Activated CD8-positive, alpha-beta T cell treated with anti-CD3 and anti-CD28 coated beads for 36 hours (primary cell): ENCODE measurements around the gene CTDSPL2. TPM values are rescaled to one million over a fixed set of nuclear protein-coding genes. Genes with fewer than 3 reads are reported as not detected.

Experiments
- ATAC-seq: fragments of 200-7000 bp; cut with Tn5 transposase; one replicate; pipeline ENCODE4 v1.10.0; 2021; ENCODE audit warnings: mild to moderate bottlenecking, moderate library complexity
- CTCF ChIA-PET: fragments of 350-600 bp; sonication (Branson Sonifier 250); formaldehyde crosslinking; loops from one replicate; lab custom pipeline; 2021; ENCODE audit warnings: antibody characterized with exemption; lab: Charles Lee
- POLR2A ChIA-PET: fragments of 350-600 bp; sonication (Branson Sonifier 250); formaldehyde crosslinking; loops from one replicate; lab custom pipeline; 2021; ENCODE audit warnings: antibody characterized with exemption; lab: Charles Lee
- DNase-seq: peaks from one replicate; pipeline ENCODE4 v3.0.0-alpha.2; 2020
- H3K27ac Mint-ChIP-seq: one replicate; pipeline ENCODE4 v1.8.0; 2021; ENCODE audit warnings: mild to moderate bottlenecking, mixed read lengths
- H3K27me3 Mint-ChIP-seq: one replicate; pipeline ENCODE4 v1.8.0; 2021; ENCODE audit warnings: mixed read lengths
- H3K36me3 Mint-ChIP-seq: one replicate; pipeline ENCODE4 v1.8.0; 2021; ENCODE audit warnings: low read depth, mixed read lengths
- H3K4me1 Mint-ChIP-seq: one replicate; pipeline ENCODE4 v1.8.0; 2021; ENCODE audit warnings: low read depth, mixed read lengths
- H3K4me3 Mint-ChIP-seq: one replicate; pipeline ENCODE4 v1.8.0; 2021; ENCODE audit warnings: mild to moderate bottlenecking, moderate library complexity, mixed read lengths
- H3K9me3 Mint-ChIP-seq: one replicate; pipeline ENCODE4 v1.8.0; 2021; ENCODE audit warnings: mixed read lengths
- intact Hi-C: fragments of 100-400 bp; cut with micrococcal nuclease; formaldehyde crosslinking; loops from one replicate; pipeline ENCODE4 v1.10.0; 2022
- total RNA-seq, 2 experiments: library from RNA; stranded (reverse); gene quantifications; one replicate each; pipeline ENCODE4 v1.2.3, GENCODE V29; 2021
- TF ChIP-seq, protein P1 (sequence below): fragments of 200-600 bp; IDR thresholded peaks from one replicate; pipeline ENCODE4 v1.8.0; 2022; ENCODE audit warnings: antibody characterized with exemption, mild to moderate bottlenecking

The CTDSPL2 gene
- total RNA-seq, 2 experiments from 2014 or later: 74.3 to 75.1 TPM

DNA sequence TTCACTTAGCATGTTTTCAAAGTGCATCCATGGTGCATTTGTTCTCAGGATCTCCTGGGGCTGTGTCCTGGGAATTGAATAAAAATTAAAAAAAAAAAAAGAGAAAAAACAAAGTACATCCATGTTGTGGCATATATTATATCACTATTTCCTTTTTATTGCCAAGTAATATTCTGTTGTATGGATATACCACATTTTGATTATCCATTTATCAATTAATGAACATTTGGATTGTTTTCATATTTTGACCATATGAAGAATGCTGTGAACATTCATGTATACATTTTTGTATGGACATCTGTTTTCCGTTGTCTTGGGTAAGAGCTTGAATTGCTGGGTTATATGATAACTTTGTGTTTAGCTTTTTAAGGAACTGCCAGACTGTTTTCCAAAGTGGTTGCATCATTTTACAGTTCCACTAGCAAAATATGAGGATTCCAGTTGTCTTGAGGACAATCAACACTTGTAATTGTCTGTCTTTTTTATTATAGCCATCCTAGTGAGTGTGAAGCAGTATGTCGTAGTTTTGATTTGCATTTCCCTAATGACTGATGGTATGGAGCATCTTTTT, 44.5 kb downstream of the CTDSPL2 start:
- Mint-ChIP-seq H3K36me3 (peaks cover 24% of the 10 kb centered on the region), H3K27me3 (no peaks in the 10 kb centered on the region), H3K9me3 (no peaks in the 10 kb centered on the region), H3K4me3 (no peak overlapping the region), H3K4me1 (peaks cover 19% of the 10 kb centered on the region), H3K27ac (no peak overlapping the region)
- DNase-seq: no peak
- TF ChIP-seq, protein P1, sequence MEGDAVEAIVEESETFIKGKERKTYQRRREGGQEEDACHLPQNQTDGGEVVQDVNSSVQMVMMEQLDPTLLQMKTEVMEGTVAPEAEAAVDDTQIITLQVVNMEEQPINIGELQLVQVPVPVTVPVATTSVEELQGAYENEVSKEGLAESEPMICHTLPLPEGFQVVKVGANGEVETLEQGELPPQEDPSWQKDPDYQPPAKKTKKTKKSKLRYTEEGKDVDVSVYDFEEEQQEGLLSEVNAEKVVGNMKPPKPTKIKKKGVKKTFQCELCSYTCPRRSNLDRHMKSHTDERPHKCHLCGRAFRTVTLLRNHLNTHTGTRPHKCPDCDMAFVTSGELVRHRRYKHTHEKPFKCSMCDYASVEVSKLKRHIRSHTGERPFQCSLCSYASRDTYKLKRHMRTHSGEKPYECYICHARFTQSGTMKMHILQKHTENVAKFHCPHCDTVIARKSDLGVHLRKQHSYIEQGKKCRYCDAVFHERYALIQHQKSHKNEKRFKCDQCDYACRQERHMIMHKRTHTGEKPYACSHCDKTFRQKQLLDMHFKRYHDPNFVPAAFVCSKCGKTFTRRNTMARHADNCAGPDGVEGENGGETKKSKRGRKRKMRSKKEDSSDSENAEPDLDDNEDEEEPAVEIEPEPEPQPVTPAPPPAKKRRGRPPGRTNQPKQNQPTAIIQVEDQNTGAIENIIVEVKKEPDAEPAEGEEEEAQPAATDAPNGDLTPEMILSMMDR: no peak
- intact Hi-C loops: no loop called here
- CTCF ChIA-PET: interaction anchor here (1.4 to 1.5 kb wide), 2 partner anchors 15 to 61 kb away, joined by 3 read pairs; no protein-coding TSS in a partner anchor
- ATAC-seq: no peak
- POLR2A ChIA-PET: interaction anchor here (1.1 to 2.2 kb wide), 3 partner anchors 9 to 45 kb away, joined by 3 to 7 read pairs (median 3); no protein-coding TSS in a partner anchor

DNA sequence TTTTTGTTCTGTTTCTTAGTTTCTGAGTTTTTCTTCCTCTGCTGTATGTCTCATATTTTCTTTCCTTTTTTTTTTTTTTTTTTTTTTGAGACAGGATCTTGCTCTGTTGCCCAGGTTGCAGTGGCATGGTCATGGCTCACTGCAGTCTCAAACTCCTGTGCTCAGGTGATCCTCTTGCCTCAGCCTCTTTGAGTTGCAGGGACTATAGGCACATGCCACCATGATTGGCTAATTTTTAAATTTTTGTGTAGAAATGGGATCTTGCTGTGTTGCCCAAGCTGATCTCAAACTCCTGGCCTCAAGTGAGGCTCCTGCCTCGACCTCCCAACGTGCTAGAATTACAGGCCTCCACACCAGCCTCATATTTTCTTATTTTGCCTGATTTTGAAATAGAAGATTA, 51.9 kb downstream of the CTDSPL2 start:
- Mint-ChIP-seq H3K9me3 (no peaks in the 10 kb centered on the region), H3K4me3 (no peak overlapping the region)
- CTCF ChIA-PET: interaction anchor here (0.7 to 0.9 kb wide), 2 partner anchors 21 to 187 kb away, joined by 3 to 5 read pairs; no protein-coding TSS in a partner anchor

DNA sequence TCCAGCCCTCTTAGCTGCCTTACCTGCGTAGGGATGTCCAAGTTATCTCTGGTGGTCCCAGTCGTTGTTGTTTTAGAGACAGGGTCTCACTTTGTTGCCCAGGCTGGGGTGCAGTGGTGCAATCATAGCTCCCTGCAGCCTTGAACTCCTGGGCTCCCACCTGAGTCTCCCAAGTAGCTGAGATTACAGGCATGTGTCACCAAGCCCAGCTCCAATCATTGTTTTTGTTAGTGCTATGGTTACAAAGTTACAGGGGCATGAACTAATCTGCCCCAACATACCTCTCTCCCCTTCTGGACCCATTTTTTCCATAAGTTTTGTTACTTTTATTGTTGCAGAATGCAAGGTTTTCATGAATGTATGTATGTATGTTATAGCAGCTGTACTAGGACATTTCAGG, 54.7 kb downstream of the CTDSPL2 start:
- DNase-seq (no peak), ATAC-seq (no peak)
- intact Hi-C loops: loop anchor here (10.0 kb wide), 1 partner anchor 57 kb away; the partner anchor contains the start of gene CTDSPL2
- TF ChIP-seq, protein P1: no peak
- ChIA-PET POLR2A (interaction anchor here (1.1 to 1.7 kb wide), 2 partner anchors 11 to 41 kb away, joined by 3 to 7 read pairs; no protein-coding TSS in a partner anchor), CTCF (interaction anchor here (1.7 kb wide), 1 partner anchor 19 kb away, joined by 5 read pairs; no protein-coding TSS in a partner anchor)
- no peak overlapping the region for H3K4me3 Mint-ChIP-seq
- H3K4me1 Mint-ChIP-seq: peaks cover 22% of the 10 kb centered on the region
- H3K27me3 Mint-ChIP-seq: no peaks in the 10 kb centered on the region
- H3K9me3 Mint-ChIP-seq: no peaks in the 10 kb centered on the region
- peak overlapping the region; percentile 3 for H3K27ac Mint-ChIP-seq
- peaks cover 13% of the 10 kb centered on the region for H3K36me3 Mint-ChIP-seq

More for the DNA sequence above, 51.9 kb downstream of the CTDSPL2 start:
- DNase-seq: no peak
- no peak for ATAC-seq
- Mint-ChIP-seq H3K4me1 (peaks cover 14% of the 10 kb centered on the region), H3K36me3 (peaks cover 5% of the 10 kb centered on the region), H3K27ac (no peak overlapping the region), H3K27me3 (no peaks in the 10 kb centered on the region)
- POLR2A ChIA-PET: no interaction called here
- intact Hi-C loops: no loop called here
- TF ChIP-seq, protein P1: no peak

DNA sequence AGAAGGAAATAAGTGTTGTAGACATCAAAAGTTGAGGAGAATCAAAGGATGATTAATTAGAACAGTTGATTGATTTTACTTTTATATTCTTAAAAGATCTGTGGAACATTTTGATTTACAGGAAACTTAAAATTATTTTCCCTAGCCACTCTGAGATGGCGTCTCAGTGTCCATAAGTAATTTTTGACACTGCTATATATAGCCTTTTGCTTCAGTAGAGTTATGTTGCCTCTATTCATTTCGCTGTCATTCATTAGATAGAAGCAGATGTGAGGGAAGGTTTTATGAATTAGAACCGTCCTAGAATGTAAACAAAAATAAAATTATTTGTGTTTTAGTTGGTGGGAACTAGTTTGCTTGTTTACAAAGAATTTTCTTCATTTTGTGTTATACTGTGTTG, 58.5 kb downstream of the CTDSPL2 start:
- Mint-ChIP-seq H3K4me3 (no peak overlapping the region), H3K4me1 (peaks cover 34% of the 10 kb centered on the region), H3K27me3 (no peaks in the 10 kb centered on the region), H3K36me3 (peaks cover 31% of the 10 kb centered on the region), H3K9me3 (no peaks in the 10 kb centered on the region), H3K27ac (peak overlapping the region; percentile 78)
- intact Hi-C loops: loop anchor here (10.0 kb wide), 1 partner anchor 61 kb away; the partner anchor contains the start of gene CTDSPL2
- ChIA-PET CTCF (no interaction called here), POLR2A (no interaction called here)
- ATAC-seq: no peak
- no peak for DNase-seq
- TF ChIP-seq, protein P1: no peak

DNA sequence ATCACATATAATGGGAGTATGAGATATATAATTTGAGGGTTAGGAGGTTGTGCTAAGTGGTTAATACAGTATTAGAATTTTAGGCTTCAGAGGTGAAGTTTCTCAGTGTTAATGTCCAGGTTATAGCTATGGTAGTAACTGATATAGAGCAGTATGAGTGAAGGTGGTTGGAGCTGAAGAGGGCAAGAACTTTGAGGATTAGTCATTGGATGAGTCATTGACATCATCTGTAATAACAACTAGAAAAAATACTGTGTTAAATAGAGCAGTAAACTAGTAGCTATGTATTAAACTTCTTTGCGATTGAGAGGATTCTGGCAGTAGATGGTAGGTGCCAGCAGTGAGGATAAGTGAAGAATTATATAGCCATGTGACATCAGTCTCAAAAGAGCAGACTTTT, 62.0 kb downstream of the CTDSPL2 start:
- ChIA-PET CTCF (interaction anchor here (3.0 kb wide), 1 partner anchor 12 kb away, joined by 16 read pairs; no protein-coding TSS in a partner anchor), POLR2A (no interaction called here)
- Mint-ChIP-seq H3K4me3 (no peak overlapping the region), H3K27me3 (no peaks in the 10 kb centered on the region), H3K36me3 (peaks cover 45% of the 10 kb centered on the region), H3K9me3 (no peaks in the 10 kb centered on the region), H3K27ac (peak overlapping the region; percentile 47), H3K4me1 (peaks cover 35% of the 10 kb centered on the region)
- TF ChIP-seq, protein P1: no peak
- DNase-seq (no peak), ATAC-seq (peak; percentile 92)
- intact Hi-C loops: loop anchor here (10.0 kb wide), 1 partner anchor 65 kb away; the partner anchor contains the start of gene CTDSPL2
